ENCODE measurements around the gene MTMR1. TPM values are rescaled to one million over a fixed set of nuclear protein-coding genes. Genes with fewer than 3 reads are reported as not detected.

MTMR1 gene
- total RNA-seq, 4 donors from 2014 or later: 15.0 to 27.7 (median 22.1) TPM

DNA sequence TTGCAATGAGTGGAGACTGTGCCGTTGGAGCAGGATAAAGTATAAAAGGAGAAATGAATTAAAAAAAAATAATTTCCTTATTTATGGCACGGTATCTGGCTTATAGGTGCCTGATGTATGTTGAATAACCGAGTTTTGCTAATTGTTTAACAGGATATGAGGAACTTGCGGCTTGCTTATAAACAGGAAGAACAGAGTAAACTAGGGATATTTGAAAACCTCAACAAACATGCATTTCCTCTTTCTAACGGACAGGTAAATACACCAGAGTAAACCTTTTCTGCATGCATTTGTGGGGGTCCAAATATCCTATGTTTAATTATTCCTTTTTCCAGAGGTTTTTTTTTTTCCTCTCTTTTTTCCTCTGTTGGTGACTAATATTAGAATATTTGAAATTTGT lies 36.8 kb downstream of the MTMR1 start:
- Histone ChIP-seq H3K27me3 (no peaks in the 10 kb centered on the region), H3K36me3 (peaks cover 0 to 68% (median 25%) of the 10 kb centered on the region in 4 donors), H3K27ac (replicated peaks in 1 of 4) (no peak overlapping the region), H3K4me1 (no peaks in the 10 kb centered on the region), H3K9me3 (no peaks in the 10 kb centered on the region), H3K4me3 (no peak overlapping the region)
- TF ChIP-seq POLR2A (IDR thresholded peaks at IDR 0.05; ENCODE audit: low read depth) (no peak), POLR2AphosphoS5 (IDR thresholded peaks at IDR 0.05) (no peak), EP300 (IDR thresholded peaks at IDR 0.05) (no peak)
- TF ChIP-seq, protein P1, sequence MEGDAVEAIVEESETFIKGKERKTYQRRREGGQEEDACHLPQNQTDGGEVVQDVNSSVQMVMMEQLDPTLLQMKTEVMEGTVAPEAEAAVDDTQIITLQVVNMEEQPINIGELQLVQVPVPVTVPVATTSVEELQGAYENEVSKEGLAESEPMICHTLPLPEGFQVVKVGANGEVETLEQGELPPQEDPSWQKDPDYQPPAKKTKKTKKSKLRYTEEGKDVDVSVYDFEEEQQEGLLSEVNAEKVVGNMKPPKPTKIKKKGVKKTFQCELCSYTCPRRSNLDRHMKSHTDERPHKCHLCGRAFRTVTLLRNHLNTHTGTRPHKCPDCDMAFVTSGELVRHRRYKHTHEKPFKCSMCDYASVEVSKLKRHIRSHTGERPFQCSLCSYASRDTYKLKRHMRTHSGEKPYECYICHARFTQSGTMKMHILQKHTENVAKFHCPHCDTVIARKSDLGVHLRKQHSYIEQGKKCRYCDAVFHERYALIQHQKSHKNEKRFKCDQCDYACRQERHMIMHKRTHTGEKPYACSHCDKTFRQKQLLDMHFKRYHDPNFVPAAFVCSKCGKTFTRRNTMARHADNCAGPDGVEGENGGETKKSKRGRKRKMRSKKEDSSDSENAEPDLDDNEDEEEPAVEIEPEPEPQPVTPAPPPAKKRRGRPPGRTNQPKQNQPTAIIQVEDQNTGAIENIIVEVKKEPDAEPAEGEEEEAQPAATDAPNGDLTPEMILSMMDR (IDR thresholded peaks at IDR 0.05): no peak
- no peak for DNase-seq (ENCODE audit: extremely low spot score)
- intact Hi-C loops (cut with DNase I): no loop called here
- 68% methylated on average over 5 of the region's 5 CpGs for WGBS

DNA sequence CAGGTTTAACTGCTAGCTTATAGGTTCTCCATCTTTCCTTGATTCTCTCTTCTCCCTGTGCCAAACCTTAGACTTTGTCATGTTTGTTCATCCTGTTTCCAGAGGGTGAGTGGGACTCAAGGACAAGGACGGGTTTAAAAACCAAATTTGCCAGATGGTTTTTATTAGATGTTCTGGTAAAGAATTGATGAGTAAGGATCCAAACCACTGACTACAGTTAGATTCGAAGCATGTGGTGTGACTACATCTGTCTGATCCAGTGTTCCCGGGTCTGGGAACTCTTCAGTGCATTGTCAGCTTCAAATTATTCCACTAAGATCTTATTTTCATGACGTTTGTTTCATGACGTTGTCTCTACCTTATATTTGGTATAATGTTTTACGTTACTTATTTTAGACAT lies 37.5 kb downstream of the MTMR1 start:
- no peak for DNase-seq (ENCODE audit: extremely low spot score)
- intact Hi-C loops (cut with DNase I): no loop called here
- TF ChIP-seq POLR2A (IDR thresholded peaks at IDR 0.05; ENCODE audit: low read depth) (no peak), EP300 (IDR thresholded peaks at IDR 0.05) (no peak), POLR2AphosphoS5 (IDR thresholded peaks at IDR 0.05) (no peak)
- TF ChIP-seq, protein P1 (IDR thresholded peaks at IDR 0.05): no peak
- no peak overlapping the region for H3K27ac ChIP-seq (replicated peaks in 1 of 4)
- H3K4me1 ChIP-seq: no peaks in the 10 kb centered on the region
- H3K27me3 ChIP-seq: no peaks in the 10 kb centered on the region
- peaks cover 0 to 75% (median 29%) of the 10 kb centered on the region in 4 donors for H3K36me3 ChIP-seq
- H3K4me3 ChIP-seq: no peak overlapping the region
- H3K9me3 ChIP-seq: no peaks in the 10 kb centered on the region
- 72% methylated on average over 6 of the region's 6 CpGs for WGBS

DNA sequence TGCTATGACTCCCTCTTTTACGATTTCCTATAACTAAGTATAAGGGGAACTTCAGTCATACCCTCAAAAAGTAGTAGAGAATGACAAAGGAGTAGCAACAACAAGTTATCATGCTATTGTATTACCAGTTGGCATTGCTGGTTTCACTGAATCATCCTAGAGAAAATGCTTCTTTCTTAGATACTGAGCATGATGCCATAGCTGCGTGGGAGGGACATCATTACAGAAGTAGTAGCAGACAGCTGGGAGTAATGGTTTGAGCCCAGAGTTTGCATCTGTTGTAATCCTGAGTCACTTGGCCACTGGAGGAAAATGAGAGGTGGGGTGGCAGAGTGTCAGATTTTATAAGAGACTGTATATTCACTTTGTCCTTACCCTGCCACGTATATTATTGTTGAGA lies 38.6 kb downstream of the MTMR1 start:
- no peak overlapping the region for H3K27ac ChIP-seq (replicated peaks in 1 of 4)
- TF ChIP-seq, protein P1 (IDR thresholded peaks at IDR 0.05): no peak
- no peak for TF ChIP-seq EP300 (IDR thresholded peaks at IDR 0.05)
- no peak for TF ChIP-seq POLR2A (IDR thresholded peaks at IDR 0.05; ENCODE audit: low read depth)
- TF ChIP-seq POLR2AphosphoS5 (IDR thresholded peaks at IDR 0.05): no peak
- H3K4me3 ChIP-seq: no peak overlapping the region
- H3K27me3 ChIP-seq: no peaks in the 10 kb centered on the region
- peaks cover 7 to 86% (median 34%) of the 10 kb centered on the region in 4 donors for H3K36me3 ChIP-seq
- H3K9me3 ChIP-seq: no peaks in the 10 kb centered on the region
- H3K4me1 ChIP-seq: no peaks in the 10 kb centered on the region
- DNase-seq (ENCODE audit: extremely low spot score): no peak
- intact Hi-C loops (cut with DNase I): no loop called here
- 69% methylated on average over 3 of the region's 3 CpGs for WGBS

DNA sequence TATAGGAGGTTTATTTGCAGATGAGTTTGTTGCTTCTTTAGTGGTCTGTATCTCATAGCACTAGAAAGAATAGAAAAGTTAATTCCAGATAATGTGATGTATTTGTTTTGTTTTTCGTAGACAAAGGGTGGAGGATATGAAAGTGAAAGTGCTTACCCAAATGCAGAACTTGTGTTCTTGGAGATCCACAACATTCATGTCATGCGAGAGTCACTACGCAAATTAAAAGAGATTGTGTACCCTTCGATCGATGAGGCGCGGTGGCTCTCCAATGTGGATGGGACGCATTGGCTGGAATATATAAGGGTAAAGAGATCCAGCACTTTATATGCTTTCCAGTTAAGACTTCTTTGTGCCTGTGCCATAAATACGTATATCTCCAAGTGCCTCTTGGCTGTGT lies 43.3 kb downstream of the MTMR1 start:
- H3K27me3 ChIP-seq: no peaks in the 10 kb centered on the region
- H3K27ac ChIP-seq (replicated peaks in 1 of 4): no peak overlapping the region
- H3K4me3 ChIP-seq: no peak overlapping the region
- intact Hi-C loops (cut with DNase I): no loop called here
- 77% methylated on average over 9 of the region's 9 CpGs for WGBS
- TF ChIP-seq POLR2A (IDR thresholded peaks at IDR 0.05; ENCODE audit: low read depth) (no peak), EP300 (IDR thresholded peaks at IDR 0.05) (no peak), POLR2AphosphoS5 (IDR thresholded peaks at IDR 0.05) (no peak)
- TF ChIP-seq, protein P1 (IDR thresholded peaks at IDR 0.05): no peak
- DNase-seq (ENCODE audit: extremely low spot score): no peak
- peaks cover 7 to 82% (median 64%) of the 10 kb centered on the region in 4 donors for H3K36me3 ChIP-seq
- no peaks in the 10 kb centered on the region for H3K9me3 ChIP-seq
- H3K4me1 ChIP-seq: no peaks in the 10 kb centered on the region

DNA sequence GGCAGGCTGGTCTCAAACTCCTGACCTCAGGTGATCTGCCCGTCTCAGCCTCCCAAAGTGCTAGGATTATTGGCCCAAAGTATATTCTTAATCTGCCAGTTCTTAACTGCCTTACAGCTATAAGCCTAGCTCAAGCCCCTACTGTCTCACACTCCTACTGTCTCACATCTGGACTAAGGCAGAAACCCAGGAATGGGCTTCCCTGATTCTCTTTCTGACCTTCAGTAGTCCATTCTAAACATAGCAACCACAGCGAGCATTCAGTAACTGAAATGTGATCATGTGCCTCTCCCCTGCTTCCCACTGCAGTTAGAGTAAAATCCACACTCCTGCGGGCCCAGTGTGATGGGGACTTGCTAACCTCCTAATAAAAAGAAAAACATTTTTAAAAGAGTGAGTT lies 58.9 kb downstream of the MTMR1 start:
- no peak for DNase-seq (ENCODE audit: extremely low spot score)
- intact Hi-C loops (cut with DNase I): no loop called here
- H3K4me1 ChIP-seq: no peaks in the 10 kb centered on the region
- H3K36me3 ChIP-seq: peaks cover 0 to 36% (median 18%) of the 10 kb centered on the region in 4 donors
- 81% methylated on average over 3 of the region's 3 CpGs for WGBS
- no peaks in the 10 kb centered on the region for H3K27me3 ChIP-seq
- H3K27ac ChIP-seq (replicated peaks in 1 of 4): no peak overlapping the region
- no peaks in the 10 kb centered on the region for H3K9me3 ChIP-seq
- no peak for TF ChIP-seq POLR2A (IDR thresholded peaks at IDR 0.05; ENCODE audit: low read depth)
- TF ChIP-seq, protein P1 (IDR thresholded peaks at IDR 0.05): no peak
- no peak for TF ChIP-seq EP300 (IDR thresholded peaks at IDR 0.05)
- no peak for TF ChIP-seq POLR2AphosphoS5 (IDR thresholded peaks at IDR 0.05)
- no peak overlapping the region for H3K4me3 ChIP-seq

Measured in esophagus muscularis mucosa (tissue), 4 donors.